ENCODE measurements around the gene RBM33.

RBM33 gene

GRCh38 chr7:155770241-155770640, 125.8 kb downstream of the RBM33 start:
- no peak for DNase-seq (ENCODE audit: low spot score)

GRCh38 chr7:155773531-155773930, 129.1 kb downstream of the RBM33 start:
- no peak for DNase-seq (ENCODE audit: low spot score)

- DNase-seq (ENCODE audit: low spot score) = no peak
These were observed 130.5 kb downstream of the RBM33 start for GRCh38 chr7:155774947-155775346.

- no peak for DNase-seq (ENCODE audit: low spot score)
These were observed 131.2 kb downstream of the RBM33 start for GRCh38 chr7:155775691-155776090.

- DNase-seq (ENCODE audit: low spot score) = no peak
These were observed 132.1 kb downstream of the RBM33 start for GRCh38 chr7:155776606-155777005.

GRCh38 chr7:155778349-155778748, 133.9 kb downstream of the RBM33 start:
- peak; percentile 71 for DNase-seq (ENCODE audit: low spot score)

GRCh38 chr7:155780884-155781283, 136.4 kb downstream of the RBM33 start:
- DNase-seq (ENCODE audit: low spot score) = no peak

- DNase-seq (ENCODE audit: low spot score) = no peak
These were observed 137.0 kb downstream of the RBM33 start for GRCh38 chr7:155781433-155781832.

- DNase-seq (ENCODE audit: low spot score) = no peak
These were observed 138.0 kb downstream of the RBM33 start for GRCh38 chr7:155782466-155782865.

GRCh38 chr7:155785536-155785935, 141.1 kb downstream of the RBM33 start:
- no peak for DNase-seq (ENCODE audit: low spot score)

- DNase-seq (ENCODE audit: low spot score) = no peak
These were observed 142.0 kb downstream of the RBM33 start for GRCh38 chr7:155786491-155786890.

- DNase-seq (ENCODE audit: low spot score) = peak; percentile 74
These were observed 142.8 kb downstream of the RBM33 start for GRCh38 chr7:155787171-155787851.

- DNase-seq (ENCODE audit: low spot score) = no peak
These were observed 144.1 kb downstream of the RBM33 start for GRCh38 chr7:155788616-155789000.

GRCh38 chr7:155789001-155789725, 144.7 kb downstream of the RBM33 start:
- DNase-seq (ENCODE audit: low spot score) = no peak

- DNase-seq (ENCODE audit: low spot score) = no peak
These were observed 146.2 kb downstream of the RBM33 start for GRCh38 chr7:155790666-155791065.

GRCh38 chr7:155791214-155791737, 146.8 kb downstream of the RBM33 start:
- DNase-seq (ENCODE audit: low spot score) = no peak

- no peak for DNase-seq (ENCODE audit: low spot score)
These were observed 147.4 kb downstream of the RBM33 start for GRCh38 chr7:155791836-155792235.

GRCh38 chr7:155792315-155792960, 148.0 kb downstream of the RBM33 start:
- no peak for DNase-seq (ENCODE audit: low spot score)

- DNase-seq (ENCODE audit: low spot score) = no peak
These were observed 148.6 kb downstream of the RBM33 start for GRCh38 chr7:155792999-155793560.

GRCh38 chr7:155793720-155794119, 149.3 kb downstream of the RBM33 start:
- DNase-seq (ENCODE audit: low spot score) = no peak

GRCh38 chr7:155794196-155794595, 149.7 kb downstream of the RBM33 start:
- DNase-seq (ENCODE audit: low spot score) = no peak

GRCh38 chr7:155795401-155795800, 150.9 kb downstream of the RBM33 start:
- no peak for DNase-seq (ENCODE audit: low spot score)

GRCh38 chr7:155795951-155796350, 151.5 kb downstream of the RBM33 start:
- no peak for DNase-seq (ENCODE audit: low spot score)

All from HuH-7.5 (cell line).